GM21381 (cell line): ENCODE results near the gene CEL.
"Not testable (repeated sequence)": the region's sequence is repeated elsewhere in the genome, so short reads cannot be mapped to it uniquely, and the experiment has no call there.

Source experiments
- ATAC-seq: cut with Tn5 transposase; IDR thresholded peaks from one replicate; pipeline ENCODE4 v1.9.1; 2021; ENCODE audit warnings: mild to moderate bottlenecking, moderate library complexity; ENCODE audit not compliant: unreplicated experiment

Gene CEL

GRCh38 chr9:133061764-133062145 lies at the start of gene CEL:
TSS of gene CEL (plus strand) at chr9:133061981. CDS start at chr9:133062003, 22 bp downstream.
- not testable (repeated sequence) for ATAC-seq

- ATAC-seq: no peak
These were observed 47.1 kb upstream of the CEL start for GRCh38 chr9:133014696-133015095.

- ATAC-seq: no peak
These were observed 38.5 kb upstream of the CEL start for GRCh38 chr9:133023117-133023890.

- ATAC-seq: no peak
These were observed 35.4 kb upstream of the CEL start for GRCh38 chr9:133026426-133026825.

- no peak for ATAC-seq
These were observed 34.6 kb upstream of the CEL start for GRCh38 chr9:133027134-133027533.

- no peak for ATAC-seq
These were observed 33.6 kb upstream of the CEL start for GRCh38 chr9:133028221-133028620.

GRCh38 chr9:133029994-133030316 lies 31.8 kb upstream of the CEL start:
- peak; percentile 21 for ATAC-seq

- peak; percentile 93 for ATAC-seq
These were observed 31.3 kb upstream of the CEL start, which contains the start of gene GTF3C5 for GRCh38 chr9:133030317-133031129. TSS of gene GTF3C5 (plus strand) at chr9:133030997. CDS start at chr9:133031012, 15 bp downstream.

- no peak for ATAC-seq
These were observed 30.7 kb upstream of the CEL start for GRCh38 chr9:133031130-133031422.

- no peak for ATAC-seq
These were observed 30.3 kb upstream of the CEL start for GRCh38 chr9:133031496-133031911.

- no peak for ATAC-seq
These were observed 29.6 kb upstream of the CEL start for GRCh38 chr9:133032171-133032570.

GRCh38 chr9:133035669-133036068 lies 26.1 kb upstream of the CEL start:
- ATAC-seq: no peak

- no peak for ATAC-seq
These were observed 23.8 kb upstream of the CEL start for GRCh38 chr9:133037775-133038515.

GRCh38 chr9:133040892-133041479 lies 20.8 kb upstream of the CEL start:
- not testable (repeated sequence) for ATAC-seq

- ATAC-seq: no peak
These were observed 19.8 kb upstream of the CEL start for GRCh38 chr9:133041958-133042357.

GRCh38 chr9:133042676-133043075 lies 19.1 kb upstream of the CEL start:
- no peak for ATAC-seq

- ATAC-seq: no peak
These were observed 18.2 kb upstream of the CEL start for GRCh38 chr9:133043449-133044035.

GRCh38 chr9:133044125-133044524 lies 17.7 kb upstream of the CEL start:
- ATAC-seq: no peak

GRCh38 chr9:133044661-133045060 lies 17.1 kb upstream of the CEL start:
- ATAC-seq: no peak

- no peak for ATAC-seq
These were observed 16.6 kb upstream of the CEL start for GRCh38 chr9:133045132-133045531.
